GM12873 (cell line): Measurements from ENCODE around the gene HOXB9.
A peak's percentile ranks its signal among the peaks of the same experiment; 100 is the strongest.

ENCODE experiments used
- CTCF ChIP-seq: IDR thresholded peaks from 2 replicates; pipeline ENCODE4 v1.5.1; 2012; ENCODE audit warnings: low read depth, mild to moderate bottlenecking, moderate library complexity, low read length, control low read depth; ENCODE audit not compliant: insufficient read depth; ENCODE audit errors: missing control alignments

The HOXB9 gene

GRCh38 chr17:48637323-48638260 lies 11.4 kb upstream of the HOXB9 start:
- no peak for TF ChIP-seq CTCF

DNA sequence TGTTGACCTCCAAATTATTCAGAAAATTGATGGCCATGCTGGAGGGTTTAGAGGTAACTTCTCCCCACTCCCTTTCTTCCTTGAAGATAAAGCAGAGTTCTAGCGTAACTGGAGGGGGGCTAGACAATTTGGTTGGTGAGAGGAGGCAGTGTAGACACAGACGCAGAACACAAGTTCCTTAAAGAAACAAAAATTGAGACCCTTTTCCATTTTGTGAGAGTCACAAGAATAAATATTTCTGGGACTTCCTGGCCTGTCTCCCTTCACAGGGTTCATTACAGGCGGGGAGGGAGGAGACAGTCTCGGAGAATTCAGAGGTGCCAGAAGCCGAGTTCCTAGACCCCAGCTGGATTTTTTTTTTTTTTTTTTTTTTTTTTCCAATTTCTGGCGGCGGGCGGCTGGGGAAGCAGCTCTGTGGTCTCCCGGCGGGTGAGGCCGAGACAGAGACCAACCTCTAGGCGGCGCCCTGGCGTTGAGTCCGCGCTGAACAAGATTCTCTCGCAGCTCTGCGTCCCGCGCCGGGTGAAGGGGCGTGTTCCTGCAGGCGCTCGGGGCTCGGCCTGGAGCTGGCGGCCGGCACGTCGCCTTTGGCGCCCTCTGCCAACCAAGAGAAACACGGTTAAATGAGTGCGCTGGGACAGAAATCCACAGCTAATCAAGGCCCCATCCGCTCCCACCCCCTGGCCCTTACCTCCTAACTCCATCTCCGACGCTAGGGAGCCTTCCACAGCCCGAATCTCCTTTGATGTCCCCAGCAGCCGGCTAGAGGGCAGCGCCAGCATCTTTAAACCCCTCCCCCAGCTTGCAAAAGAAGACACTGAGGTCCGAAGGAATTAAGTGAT lies 10.2 kb upstream of the HOXB9 start:
- peak; percentile 79 for TF ChIP-seq CTCF

- TF ChIP-seq CTCF: no peak
Observed at GRCh38 chr17:48634493-48635208, 8.5 kb upstream of the HOXB9 start.

GRCh38 chr17:48633266-48633677 lies 7.1 kb upstream of the HOXB9 start:
- no peak for TF ChIP-seq CTCF

DNA sequence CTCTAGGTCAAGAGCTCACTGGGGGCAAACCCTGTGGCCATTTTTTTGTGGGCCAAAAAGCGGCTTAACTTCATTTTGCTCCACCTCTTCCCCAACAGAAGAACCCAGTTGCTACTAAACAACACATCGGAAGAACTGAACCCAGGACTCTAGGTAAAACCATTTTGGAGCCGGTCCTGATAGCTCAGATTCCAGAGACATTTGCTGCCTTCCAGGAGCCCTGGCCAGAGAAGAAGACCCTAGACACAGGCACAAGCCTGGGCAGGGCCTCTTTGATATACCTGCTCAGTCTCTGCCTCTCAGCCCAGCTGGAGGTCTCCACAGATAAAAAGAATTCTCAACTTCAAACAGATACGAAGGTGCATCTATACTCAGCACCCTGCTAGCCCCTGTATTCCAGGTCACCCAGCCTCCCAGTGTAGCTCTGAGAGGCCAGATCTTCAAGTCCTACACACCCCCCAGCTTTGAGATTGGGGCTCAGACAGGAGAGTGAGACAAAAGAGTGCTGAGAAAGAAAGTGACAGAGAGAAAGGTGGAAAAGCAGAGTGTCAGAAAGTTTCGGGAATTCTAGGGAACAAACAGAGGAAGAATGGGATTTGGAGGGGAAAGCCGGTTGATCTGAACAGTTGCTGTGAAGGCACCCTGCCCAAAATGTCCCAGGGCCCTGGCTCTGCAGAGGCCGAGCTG lies 6.6 kb upstream of the HOXB9 start:
- no peak for TF ChIP-seq CTCF

GRCh38 chr17:48631693-48632578 lies 5.8 kb upstream of the HOXB9 start:
- no peak for TF ChIP-seq CTCF
